Activated CD4-positive, alpha-beta T cell treated with anti-CD3 and anti-CD28 coated beads, Interleukin-2, amount 50 U/mL, for 4 hours (primary cell): Measurements from ENCODE around the gene SLC30A2.

Experiments
- DNase-seq, 2 experiments: peaks; one replicate each; pipeline ENCODE4 v3.0.0-alpha.2; 2020

Gene SLC30A2

DNA sequence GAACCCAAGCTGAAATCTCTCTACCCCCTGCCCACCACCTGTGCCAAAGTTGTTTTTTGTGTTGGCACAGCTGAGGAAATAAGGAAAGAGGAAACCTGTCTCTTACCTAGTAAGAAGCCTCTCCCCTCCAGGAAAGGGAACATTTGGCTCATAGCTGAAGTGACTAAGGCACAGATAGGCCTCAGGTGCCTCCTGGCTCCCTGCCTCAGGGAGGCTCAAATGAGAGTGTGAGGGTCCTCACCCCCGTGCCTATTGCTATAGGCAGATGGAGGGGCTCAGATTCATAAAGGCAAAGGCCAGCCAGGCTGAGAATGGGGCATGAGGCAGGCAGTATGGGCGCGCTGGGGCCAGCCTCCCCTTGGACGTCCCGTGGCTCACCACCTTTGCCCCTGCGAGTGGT is 7.4 kb downstream of the SLC30A2 start:
- DNase-seq: no peak

GRCh38 chr1:26037904-26038303 is 8.0 kb downstream of the SLC30A2 start:
- no peak for DNase-seq

DNA sequence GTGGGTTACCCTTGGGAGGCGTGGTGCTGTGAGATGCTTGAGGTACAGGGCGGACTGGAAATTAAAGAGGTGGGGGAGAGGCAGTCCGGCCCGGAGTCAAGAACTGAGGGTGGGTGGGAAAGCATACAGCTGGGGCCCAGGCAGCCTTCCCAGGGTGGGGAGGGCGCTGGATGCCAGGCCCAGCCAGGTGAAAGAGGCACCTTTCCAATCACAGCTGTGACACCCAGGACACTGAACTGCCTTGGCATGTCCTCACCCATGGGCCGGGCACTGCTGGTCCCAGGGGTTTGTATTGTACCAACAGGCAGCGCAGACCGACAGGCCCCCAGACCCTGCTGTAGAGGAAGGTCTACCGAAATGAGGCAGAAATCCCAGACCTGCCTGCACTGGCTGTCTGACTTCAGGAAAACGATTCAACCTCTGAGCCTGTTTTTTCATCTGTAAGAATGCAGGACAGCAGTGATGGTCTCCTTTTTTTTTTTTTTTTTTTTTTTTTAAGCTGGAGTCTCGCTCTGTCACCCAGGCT is 9.1 kb downstream of the SLC30A2 start:
- no peak for DNase-seq

DNA sequence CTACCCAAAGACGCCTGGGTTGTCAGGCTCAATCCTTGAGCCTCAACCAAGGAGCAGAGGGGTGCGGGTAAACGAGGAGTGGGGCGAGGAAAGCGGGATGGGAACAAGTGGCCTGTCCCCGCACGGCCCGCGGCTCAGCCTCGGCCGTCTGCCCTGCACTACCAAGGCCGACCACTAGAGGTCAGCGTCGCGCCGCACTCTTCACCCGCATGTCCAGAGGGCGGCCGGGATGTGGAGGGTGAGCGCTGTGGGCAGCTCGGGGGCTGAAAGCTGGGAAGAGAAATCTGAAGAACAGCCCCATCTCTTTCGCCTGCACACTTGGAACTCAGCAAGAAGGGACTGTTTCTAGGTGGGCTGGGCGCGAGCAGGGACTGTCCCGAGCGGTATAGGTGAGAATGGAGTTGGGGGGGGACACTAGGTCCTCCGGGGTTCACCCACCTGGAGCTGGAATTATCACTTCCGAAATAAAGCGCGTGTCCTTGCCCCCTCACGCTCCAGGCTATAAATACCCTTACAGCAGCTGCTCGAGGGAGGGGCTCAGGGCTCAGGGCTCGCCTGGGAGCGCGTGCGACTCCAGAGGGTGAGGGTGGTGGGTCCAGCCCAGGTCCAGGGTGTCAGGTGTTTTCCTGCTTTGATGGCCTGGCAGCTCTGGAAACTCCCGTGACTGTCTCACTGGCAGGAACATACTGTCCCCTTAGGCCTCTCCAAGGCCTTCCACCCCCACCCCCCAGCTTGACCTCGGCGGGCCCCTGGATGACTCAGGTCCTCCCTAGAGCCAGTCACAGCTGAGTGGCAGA is 9.8 kb downstream of the SLC30A2 start:
- DNase-seq: peak; percentile 62 to 66

DNA sequence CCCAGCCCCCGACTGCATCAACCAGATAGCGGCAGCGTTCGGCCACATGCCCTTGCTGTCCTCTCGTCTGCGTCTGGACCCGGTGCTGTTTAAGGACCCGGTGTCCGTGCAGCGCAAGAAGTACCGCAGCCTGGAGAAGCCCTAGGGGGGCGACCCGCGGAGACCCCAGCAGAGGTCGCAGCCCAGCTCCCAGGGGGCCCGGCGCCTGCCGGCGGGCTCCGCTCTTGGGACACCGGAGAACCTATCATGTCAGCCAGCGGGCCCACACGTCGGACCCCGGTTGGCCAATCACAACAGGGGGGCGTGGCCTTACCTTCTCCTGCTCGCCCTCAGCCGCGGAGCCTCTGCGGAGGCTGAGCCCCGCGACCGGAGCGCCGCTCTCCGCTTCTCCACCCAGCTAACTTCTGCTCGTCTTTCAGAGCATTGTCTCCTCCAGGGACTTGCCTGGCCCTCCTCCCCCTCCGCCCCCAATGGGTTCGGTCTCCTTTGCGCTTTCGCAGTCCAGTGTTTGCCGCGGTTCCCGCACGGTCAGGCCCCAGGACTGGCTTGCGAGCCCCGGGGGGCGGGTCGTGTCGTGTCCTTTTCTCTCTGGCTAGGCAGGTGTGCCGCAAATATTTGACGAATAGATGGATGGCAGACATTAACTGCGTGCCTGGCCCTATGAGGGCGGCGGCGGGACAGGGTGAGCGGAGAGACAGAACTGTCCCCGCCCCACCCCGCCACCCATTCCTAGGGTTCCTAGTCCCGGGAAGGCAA is 10.5 kb downstream of the SLC30A2 start:
- DNase-seq: peak; percentile 90 to 91

GRCh38 chr1:26034504-26035202 is 11.3 kb downstream of the SLC30A2 start:
- no peak for DNase-seq

GRCh38 chr1:26032656-26033357 is 13.1 kb downstream of the SLC30A2 start:
- DNase-seq: no peak

- no peak for DNase-seq
These were observed 14.2 kb downstream of the SLC30A2 start for GRCh38 chr1:26031611-26032220.

DNA sequence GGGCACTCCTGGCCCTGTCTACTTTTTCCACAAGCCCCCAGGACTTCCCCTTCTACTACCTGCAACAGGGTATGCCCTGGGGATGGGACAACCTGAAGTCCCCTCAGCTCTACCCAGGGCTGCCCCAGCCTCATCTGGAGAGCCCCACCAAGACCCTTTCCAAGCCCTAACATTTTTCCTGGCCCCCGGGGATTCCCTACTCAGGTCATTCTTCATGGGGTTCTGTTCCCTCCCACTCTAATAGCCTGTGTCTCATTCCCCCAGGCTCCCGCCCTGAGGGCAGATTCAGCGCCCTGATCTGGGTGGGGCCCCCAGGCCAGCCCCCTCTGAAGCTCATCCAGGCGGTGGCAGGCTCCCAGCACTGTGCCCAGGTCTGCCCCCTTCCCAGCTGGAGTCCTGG is 14.7 kb downstream of the SLC30A2 start:
- no peak for DNase-seq

- DNase-seq: no peak
These were observed 15.9 kb downstream of the SLC30A2 start for GRCh38 chr1:26029864-26030481.

DNA sequence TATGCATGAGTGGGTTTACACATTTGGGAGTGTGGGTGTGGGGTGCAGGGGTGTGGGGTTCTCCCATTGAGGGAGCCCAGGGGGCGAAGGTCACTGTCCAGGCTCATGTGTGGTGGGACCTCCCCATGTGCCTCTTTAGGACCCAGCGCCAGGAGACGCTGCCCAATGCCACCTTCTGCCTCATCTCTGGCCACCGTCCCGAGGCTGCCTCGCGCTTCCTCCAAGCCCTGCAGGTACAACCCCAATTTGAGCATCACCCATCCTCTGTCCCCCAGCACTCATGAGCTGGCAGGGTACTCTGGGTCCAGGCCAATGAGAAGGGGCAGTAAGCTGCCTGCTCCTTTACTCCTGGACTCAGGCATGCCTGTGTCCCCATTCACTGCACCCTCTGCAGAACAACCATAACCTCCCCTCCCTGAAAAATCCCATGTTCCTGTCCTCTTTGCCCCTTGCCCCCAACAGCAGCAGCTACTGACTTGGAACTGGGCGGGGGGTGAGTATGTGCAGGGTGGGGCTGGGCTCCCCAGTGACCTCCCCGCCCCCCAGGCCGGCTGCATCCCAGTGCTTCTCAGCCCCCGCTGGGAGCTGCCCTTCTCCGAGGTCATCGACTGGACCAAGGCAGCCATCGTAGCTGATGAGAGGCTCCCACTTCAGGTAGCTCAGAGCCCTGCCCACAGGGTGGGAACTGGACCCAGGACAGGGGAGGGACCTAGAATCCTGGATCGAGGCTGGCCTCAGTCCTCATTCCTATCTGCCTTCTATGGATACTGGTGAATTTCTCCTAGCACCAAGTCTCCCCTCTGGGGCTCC is 16.7 kb downstream of the SLC30A2 start:
- DNase-seq: no peak

GRCh38 chr1:26028490-26028980 is 17.4 kb downstream of the SLC30A2 start:
- DNase-seq: no peak

DNA sequence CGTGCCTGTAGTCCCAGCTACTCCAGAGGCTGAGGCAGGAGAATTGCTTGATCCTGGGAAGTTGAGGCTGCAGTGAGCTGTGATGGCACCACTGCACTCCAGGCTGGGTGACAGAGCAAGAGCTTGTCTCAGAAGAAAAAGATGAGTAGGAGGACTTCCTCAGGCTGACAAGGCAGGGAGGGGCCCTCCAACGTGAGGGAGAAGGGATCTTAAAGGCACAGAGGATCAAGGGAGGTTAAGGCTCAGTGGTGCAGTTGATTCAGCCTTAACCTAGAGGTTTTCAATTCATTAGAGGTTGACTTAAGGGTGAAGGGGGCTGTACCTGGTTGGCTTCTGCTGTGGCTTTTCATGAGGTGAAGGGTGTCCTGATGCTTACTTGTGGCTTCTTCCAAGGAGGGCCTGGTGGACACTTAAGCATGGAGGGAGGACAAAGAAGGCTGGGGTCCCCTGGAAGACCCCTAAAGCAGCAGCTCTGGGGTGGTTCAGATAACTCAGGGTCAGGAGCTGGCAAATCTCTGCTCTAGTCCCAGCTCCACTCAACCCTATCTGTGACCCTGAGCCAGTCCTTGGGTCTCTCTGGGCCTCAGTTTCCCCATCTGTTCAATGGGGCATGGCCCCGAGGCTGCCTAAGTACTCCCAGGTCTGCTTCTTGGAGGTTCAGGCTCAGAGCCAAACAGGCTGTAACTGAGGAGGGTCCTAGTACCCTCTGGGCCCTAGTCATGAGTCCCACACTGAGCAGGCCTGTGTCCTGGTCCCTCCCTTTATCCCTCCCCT is 18.0 kb downstream of the SLC30A2 start:
- no peak for DNase-seq

DNA sequence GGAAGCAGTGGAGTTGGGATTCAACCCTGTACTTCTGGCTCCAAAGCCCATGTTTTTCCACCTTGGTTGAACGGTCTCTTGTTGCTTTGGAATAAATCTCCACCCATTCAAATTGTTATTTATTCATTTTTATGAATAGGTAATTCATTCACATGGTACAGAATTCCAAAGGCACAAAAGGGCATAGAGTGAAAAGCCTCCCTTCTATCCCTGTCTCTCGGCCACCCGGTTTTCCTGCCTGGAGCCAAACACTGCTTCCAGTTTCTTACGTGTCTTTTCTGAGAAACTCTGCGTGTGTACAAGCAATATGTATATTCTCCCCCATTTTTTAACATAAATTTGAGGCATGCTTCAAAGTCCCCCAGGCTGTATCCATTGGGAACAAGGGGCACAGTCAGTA is 20.4 kb downstream of the SLC30A2 start:
- no peak for DNase-seq

DNA sequence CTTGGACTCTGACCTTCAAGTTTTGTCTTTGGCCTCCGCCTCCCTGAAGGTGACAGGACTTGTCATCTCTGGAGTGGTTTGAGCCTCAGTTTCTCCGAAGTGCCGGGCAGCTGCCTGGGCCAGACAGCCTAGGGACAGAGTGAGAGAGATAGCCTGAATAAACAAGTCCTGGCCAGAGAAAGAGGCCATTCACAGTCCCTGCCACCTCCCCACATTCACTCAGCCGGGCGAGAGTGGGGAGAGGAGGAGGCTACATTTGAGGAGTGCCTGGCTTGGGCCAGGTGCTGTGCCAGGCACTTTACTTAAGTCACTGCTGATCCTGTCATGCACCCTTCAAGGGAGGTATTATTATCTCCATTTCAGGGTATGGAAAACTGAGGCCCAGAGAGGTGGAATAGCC is 20.9 kb downstream of the SLC30A2 start:
- no peak for DNase-seq

- no peak for DNase-seq
These were observed 22.1 kb downstream of the SLC30A2 start for GRCh38 chr1:26023826-26024225.

- no peak for DNase-seq
These were observed 22.9 kb downstream of the SLC30A2 start for GRCh38 chr1:26023009-26023408.

GRCh38 chr1:26022404-26022779 is 23.5 kb downstream of the SLC30A2 start:
- DNase-seq: no peak

- DNase-seq: no peak
These were observed 24.1 kb downstream of the SLC30A2 start, which contains the start of gene EXTL1 for GRCh38 chr1:26021647-26022403. EXTL1 (plus strand) TSS chr1:26021775; CDS start chr1:26022647, 872 bp downstream.
